HG03520 (cell line): ENCODE data around the gene CHMP1B.

Source experiments
- ATAC-seq: cut with Tn5 transposase; IDR thresholded peaks from one replicate; pipeline ENCODE4 v1.9.1; 2021; ENCODE audit warnings: mild to moderate bottlenecking, moderate library complexity; ENCODE audit not compliant: unreplicated experiment

CHMP1B gene

GRCh38 chr18:11901826-11902438 is 50.7 kb downstream of the CHMP1B start:
- ATAC-seq: no peak

GRCh38 chr18:11902522-11903292 is 51.5 kb downstream of the CHMP1B start:
- no peak for ATAC-seq
